ENCODE results near the gene ZNF19. TPM values are rescaled to one million over a fixed set of nuclear protein-coding genes. Genes with fewer than 3 reads are reported as not detected.

The ZNF19 gene
- total and polyA plus RNA-seq, 2 of the 8 experiments (the other 6 are each of a cell fraction or from before 2014, with no cell fraction given): 1.5 to 3.5 TPM

DNA sequence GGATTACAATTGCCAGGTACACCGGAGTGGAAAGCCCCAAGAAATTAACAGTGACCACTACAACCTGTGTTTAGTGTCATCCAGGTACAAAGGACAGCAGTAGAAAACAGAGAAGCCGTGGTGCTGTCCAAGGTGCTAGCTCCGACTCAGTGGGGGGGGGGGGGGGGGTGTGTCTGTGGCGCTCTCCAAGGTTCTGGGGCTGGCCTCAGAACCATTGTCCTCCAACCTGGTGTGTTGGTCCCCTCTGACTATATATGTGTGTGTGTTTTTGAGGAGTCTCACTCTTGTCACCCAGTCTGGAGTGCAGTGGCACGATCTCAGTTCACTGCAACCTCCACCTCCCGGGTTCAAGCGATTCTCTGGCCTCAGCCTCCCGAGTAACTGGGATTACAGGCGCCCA is 21.3 kb downstream of the ZNF19 start (continued):
- TF ChIP-seq TCF12 (IDR thresholded peaks at IDR 0.05; ENCODE audit: low read depth, low read length) (no peak), CEBPB (IDR thresholded peaks at IDR 0.05; ENCODE audit: low read depth, low read length) (no peak), FOSL1 (IDR thresholded peaks at IDR 0.05; ENCODE audit: insufficient read depth, low read depth, low read length) (no peak), TBP (IDR thresholded peaks at IDR 0.05; ENCODE audit: low read depth, low read length) (no peak), ATF2 (IDR thresholded peaks at IDR 0.05; ENCODE audit: low read length) (no peak), RBBP5 (IDR thresholded peaks at IDR 0.05; ENCODE audit: borderline replicate concordance, low read depth, low read length) (no peak)

Measured in H1 (cell line).